ENCODE data around the gene C6orf118.

GRCh38 chr6:165345700-165346099 lies 36.3 kb upstream of the C6orf118 start:
- TF ChIP-seq CTCF (IDR thresholded peaks at IDR 0.05; ENCODE audit: poor library complexity) (no peak), EZH2 (IDR thresholded peaks at IDR 0.05; ENCODE audit: borderline replicate concordance) (no peak)

Measured in hepatocyte (in vitro differentiated cells).